Measurements from ENCODE around the gene ZNF609.

Gene ZNF609

GRCh38 chr15:64503197-64503596 is 42.8 kb downstream of the ZNF609 start:
- peak; percentile 11 for DNase-seq

GRCh38 chr15:64503640-64504039 is 43.3 kb downstream of the ZNF609 start:
- DNase-seq = no peak

GRCh38 chr15:64507293-64507802 is 47.0 kb downstream of the ZNF609 start:
- peak; percentile 56 for DNase-seq

GRCh38 chr15:64507845-64508244 is 47.5 kb downstream of the ZNF609 start:
- no peak for DNase-seq

GRCh38 chr15:64513823-64514222 is 53.4 kb downstream of the ZNF609 start:
- DNase-seq = no peak

GRCh38 chr15:64515196-64515595 is 54.8 kb downstream of the ZNF609 start:
- no peak for DNase-seq

- DNase-seq = no peak
Measured at GRCh38 chr15:64515825-64516224, 55.4 kb downstream of the ZNF609 start.

- no peak for DNase-seq
Measured at GRCh38 chr15:64519897-64520296, 59.5 kb downstream of the ZNF609 start.

GRCh38 chr15:64521201-64521600 is 60.8 kb downstream of the ZNF609 start:
- no peak for DNase-seq

GRCh38 chr15:64521726-64522164 is 61.4 kb downstream of the ZNF609 start:
- DNase-seq = peak; percentile 74

- DNase-seq = no peak
Measured at GRCh38 chr15:64522226-64522823, 61.9 kb downstream of the ZNF609 start.

- DNase-seq = no peak
Measured at GRCh38 chr15:64523240-64523639, 62.9 kb downstream of the ZNF609 start.

- DNase-seq = no peak
Measured at GRCh38 chr15:64524778-64525177, 64.4 kb downstream of the ZNF609 start.

- DNase-seq = peak; percentile 20
Measured at GRCh38 chr15:64525828-64526530, 65.6 kb downstream of the ZNF609 start.

- no peak for DNase-seq
Measured at GRCh38 chr15:64527263-64527984, 67.0 kb downstream of the ZNF609 start.

GRCh38 chr15:64528871-64529270 is 68.5 kb downstream of the ZNF609 start:
- DNase-seq = no peak

- DNase-seq = no peak
Measured at GRCh38 chr15:64530472-64530871, 70.1 kb downstream of the ZNF609 start.

GRCh38 chr15:64530918-64531317 is 70.5 kb downstream of the ZNF609 start:
- no peak for DNase-seq

GRCh38 chr15:64532521-64533315 is 72.3 kb downstream of the ZNF609 start:
- DNase-seq = no peak

- DNase-seq = no peak
Measured at GRCh38 chr15:64535460-64536243, 75.3 kb downstream of the ZNF609 start.

- no peak for DNase-seq
Measured at GRCh38 chr15:64536244-64536836, 76.0 kb downstream of the ZNF609 start.

- no peak for DNase-seq
Measured at GRCh38 chr15:64542091-64542490, 81.7 kb downstream of the ZNF609 start.

Measured in NCI-H2171 treated with DMSO at 0.1 percent for 48 hours (cell line).